H9 (cell line): ENCODE measurements around the gene PTPN7. TPM values are rescaled to one million over a fixed set of nuclear protein-coding genes. Genes with fewer than 3 reads are reported as not detected.

Experiments used
- DNase-seq: peaks from one replicate; pipeline ENCODE4 v3.0.0-alpha.2; 2017
- H2AFZ ChIP-seq: one replicate; pipeline ENCODE4 v1.6.1; 2013; ENCODE audit warnings: mild to moderate bottlenecking, low read length, control low read depth, moderate library complexity
- H2AK5ac ChIP-seq: 2 replicates; pipeline ENCODE4 v1.6.1; 2013; ENCODE audit warnings: low read length, control low read depth, mixed read lengths; ENCODE audit not compliant: insufficient read length
- H2BK120ac ChIP-seq: one replicate; pipeline ENCODE4 v1.6.1; 2013; ENCODE audit warnings: low read depth, mild to moderate bottlenecking, low read length, control low read depth, inconsistent platforms; ENCODE audit not compliant: poor library complexity, severe bottlenecking
- H2BK12ac ChIP-seq: 2 replicates; pipeline ENCODE4 v1.6.1; 2013; ENCODE audit warnings: low read length, control low read depth, mixed read lengths, low read depth; ENCODE audit not compliant: insufficient read length
- H2BK15ac ChIP-seq: 2 replicates; pipeline ENCODE4 v1.6.1; 2013; ENCODE audit warnings: low read depth, low read length, control low read depth
- H2BK20ac ChIP-seq: one replicate; pipeline ENCODE4 v1.6.1; 2013; ENCODE audit warnings: low read depth, mild to moderate bottlenecking, low read length, control low read depth, inconsistent platforms; ENCODE audit not compliant: poor library complexity, severe bottlenecking
- H2BK5ac ChIP-seq: 2 replicates; pipeline ENCODE4 v1.6.1; 2013; ENCODE audit warnings: low read length, control low read depth, mixed read lengths; ENCODE audit not compliant: insufficient read length
- H3K14ac ChIP-seq: 2 replicates; pipeline ENCODE4 v1.6.1; 2013; ENCODE audit warnings: low read length, control low read depth; ENCODE audit not compliant: insufficient read depth
- H3K18ac ChIP-seq: 2 replicates; pipeline ENCODE4 v1.6.1; 2013; ENCODE audit warnings: low read depth, mild to moderate bottlenecking, mixed read lengths, low read length, control low read depth; ENCODE audit not compliant: insufficient read length
- H3K23ac ChIP-seq: 2 replicates; pipeline ENCODE4 v1.6.1; 2013; ENCODE audit warnings: low read length, control low read depth, mixed read lengths, low read depth; ENCODE audit not compliant: insufficient read length
- H3K23me2 ChIP-seq: 2 replicates; pipeline ENCODE4 v1.6.1; 2013; ENCODE audit warnings: low read depth, mild to moderate bottlenecking, mixed read lengths, low read length, control low read depth; ENCODE audit not compliant: insufficient read length, poor library complexity, severe bottlenecking
- H3K27ac ChIP-seq: 2 replicates; pipeline ENCODE4 v1.5.1; 2013; ENCODE audit warnings: low read length, control low read depth, mixed read lengths, low read depth; ENCODE audit not compliant: insufficient read length
- H3K27me3 ChIP-seq: 2 replicates; pipeline ENCODE4 v1.6.1; 2013; ENCODE audit warnings: low read length, control low read depth, inconsistent platforms; ENCODE audit not compliant: insufficient read depth
- H3K4ac ChIP-seq: 2 replicates; pipeline ENCODE4 v1.6.1; 2013; ENCODE audit warnings: low read depth, mild to moderate bottlenecking, control low read depth, inconsistent platforms, low read length, moderate library complexity
- H3K4me1 ChIP-seq: 2 replicates; pipeline ENCODE4 v1.6.1; 2013; ENCODE audit warnings: low read length, control low read depth, inconsistent platforms; ENCODE audit not compliant: insufficient read depth
- H3K4me2 ChIP-seq: 2 replicates; pipeline ENCODE4 v1.6.1; 2013; ENCODE audit warnings: low read length, control low read depth, mixed read lengths; ENCODE audit not compliant: insufficient read length, insufficient read depth
- H3K56ac ChIP-seq: 2 replicates; pipeline ENCODE4 v1.6.1; 2013; ENCODE audit warnings: low read depth, mild to moderate bottlenecking, mixed read lengths, low read length, control low read depth; ENCODE audit not compliant: insufficient read length
- H3K79me1 ChIP-seq: 2 replicates; pipeline ENCODE4 v1.6.1; 2013; ENCODE audit warnings: low read depth, mild to moderate bottlenecking, moderate library complexity, low read length, control low read depth, inconsistent platforms; ENCODE audit not compliant: insufficient read depth, poor library complexity, severe bottlenecking
- H3K79me2 ChIP-seq: 2 replicates; pipeline ENCODE4 v1.6.1; 2013; ENCODE audit warnings: low read length, control low read depth, inconsistent platforms; ENCODE audit not compliant: insufficient read depth
- H3K9ac ChIP-seq: 2 replicates; pipeline ENCODE4 v1.6.1; 2013; ENCODE audit warnings: low read length, control low read depth, mixed read lengths; ENCODE audit not compliant: insufficient read length; ENCODE audit errors: extremely low read depth
- H3K9me3 ChIP-seq: one replicate; pipeline ENCODE4 v1.6.1; 2013; ENCODE audit warnings: low read depth, low read length, inconsistent platforms; ENCODE audit not compliant: control insufficient read depth
- H3T11ph ChIP-seq: one replicate; pipeline ENCODE4 v1.6.1; 2013; ENCODE audit warnings: mild to moderate bottlenecking, low read length, control low read depth, inconsistent platforms
- H4K20me1 ChIP-seq: one replicate; pipeline ENCODE4 v1.6.1; 2013; ENCODE audit not compliant: control insufficient read depth, insufficient read length, insufficient read depth
- H4K5ac ChIP-seq: 2 replicates; pipeline ENCODE4 v1.6.1; 2013; ENCODE audit warnings: low read depth, mild to moderate bottlenecking, mixed read lengths, low read length, control low read depth; ENCODE audit not compliant: insufficient read length
- H4K8ac ChIP-seq: replicated peaks from 2 replicates; pipeline ENCODE4 v1.6.1; 2013; ENCODE audit warnings: low read length, control low read depth, mixed read lengths, low read depth; ENCODE audit not compliant: insufficient read length
- H4K91ac ChIP-seq: 2 replicates; pipeline ENCODE4 v1.6.1; 2013; ENCODE audit warnings: low read depth, mild to moderate bottlenecking, moderate library complexity, mixed read lengths, low read length, control low read depth; ENCODE audit not compliant: insufficient read length
- H3K27ac Mint-ChIP-seq, 3 experiments: 2 replicates in 2 of 3; 3 replicates in 1 of 3; pipeline ENCODE4 v1.8.0; 2020 to 2021; ENCODE audit warnings: mixed read lengths in 3 of 3, mild to moderate bottlenecking in 1 of 3, moderate library complexity in 1 of 3
- H3K27me3 Mint-ChIP-seq: 2 replicates; pipeline ENCODE4 v1.8.0; 2021; ENCODE audit warnings: low read depth, mild to moderate bottlenecking, moderate library complexity, mixed read lengths
- H3K36me3 Mint-ChIP-seq, 3 experiments: 2 replicates in 2 of 3; 3 replicates in 1 of 3; pipeline ENCODE4 v1.8.0; 2020 to 2021; ENCODE audit warnings: low read depth in 3 of 3, mixed read lengths in 3 of 3; ENCODE audit not compliant: insufficient read depth in 1 of 3
- H3K4me1 Mint-ChIP-seq, 2 experiments: 2 replicates each; pipeline ENCODE4 v1.8.0; 2020; ENCODE audit warnings: mixed read lengths in 2 of 2
- H3K4me3 Mint-ChIP-seq, 2 experiments: 2 replicates in 1 of 2; 3 replicates in 1 of 2; pipeline ENCODE4 v1.8.0; 2020 to 2021; ENCODE audit warnings: mild to moderate bottlenecking in 2 of 2, mixed read lengths in 2 of 2, moderate library complexity in 1 of 2
- H3K9me3 Mint-ChIP-seq, 2 experiments: 2 replicates in 1 of 2; 3 replicates in 1 of 2; pipeline ENCODE4 v1.8.0; 2020; ENCODE audit warnings: mild to moderate bottlenecking in 2 of 2, mixed read lengths in 2 of 2, moderate library complexity in 1 of 2
- WGBS: extraction: QIAGEN DNeasy Blood & Tissue Kit; methylation state at CpG from one replicate; pipeline ENCODE4 v1.1.7; 2013; ENCODE audit warnings: missing lambda C conversion rate, low lambda C conversion rate, mixed read lengths; ENCODE audit not compliant: insufficient read length; ENCODE audit errors: extremely low coverage; 5-methylcytosine and 5-hydroxymethylcytosine counted together
- total RNA-seq: library from RNA; stranded (reverse); gene quantifications from 2 replicates; pipeline ENCODE4 v1.2.1, GENCODE V29; 2021
- TF ChIP-seq, protein P1 (sequence below): fragments of 200-600 bp; sonication (generic); conservative IDR thresholded peaks from 3 replicates; pipeline ENCODE4 v1.8.0; 2021; ENCODE audit warnings: antibody characterized with exemption, mild to moderate bottlenecking

The PTPN7 gene
- total RNA-seq, 1 experiment from 2014 or later = 0.72 TPM

GRCh38 chr1:202162047-202162417 lies 1.6 kb upstream of the PTPN7 start:
- H2BK120ac ChIP-seq = no peak overlapping the region
- H3K4ac ChIP-seq = no peak overlapping the region
- H3K27ac ChIP-seq = no peak overlapping the region
- no peak overlapping the region for H3K4me2 ChIP-seq
- no peak overlapping the region for H4K91ac ChIP-seq
- peaks cover 34 to 62% of the 10 kb centered on the region in 2 experiments for H3K4me1 Mint-ChIP-seq
- no peaks in the 10 kb centered on the region; the same call in 1 of the 2 replicates for H3K27me3 Mint-ChIP-seq
- H3K27ac Mint-ChIP-seq = no peak overlapping the region
- no peak overlapping the region for H3K56ac ChIP-seq
- no peaks in the 10 kb centered on the region for H3K9me3 ChIP-seq
- H4K5ac ChIP-seq = no peak overlapping the region
- no peaks in the 10 kb centered on the region for H4K20me1 ChIP-seq
- no peak overlapping the region for H2BK20ac ChIP-seq
- no peak overlapping the region for H3T11ph ChIP-seq
- H3K9ac ChIP-seq = no peak overlapping the region
- no peak for DNase-seq
- no peaks in the 10 kb centered on the region for H3K27me3 ChIP-seq
- WGBS = no CpG with 5 or more reads among the region's 4 CpGs
- H3K14ac ChIP-seq = no peak overlapping the region
- no peak overlapping the region for H2BK15ac ChIP-seq
- peaks cover 8% of the 10 kb centered on the region; the same call in 1 of the 2 replicates for H3K4me1 ChIP-seq
- TF ChIP-seq, protein P1, sequence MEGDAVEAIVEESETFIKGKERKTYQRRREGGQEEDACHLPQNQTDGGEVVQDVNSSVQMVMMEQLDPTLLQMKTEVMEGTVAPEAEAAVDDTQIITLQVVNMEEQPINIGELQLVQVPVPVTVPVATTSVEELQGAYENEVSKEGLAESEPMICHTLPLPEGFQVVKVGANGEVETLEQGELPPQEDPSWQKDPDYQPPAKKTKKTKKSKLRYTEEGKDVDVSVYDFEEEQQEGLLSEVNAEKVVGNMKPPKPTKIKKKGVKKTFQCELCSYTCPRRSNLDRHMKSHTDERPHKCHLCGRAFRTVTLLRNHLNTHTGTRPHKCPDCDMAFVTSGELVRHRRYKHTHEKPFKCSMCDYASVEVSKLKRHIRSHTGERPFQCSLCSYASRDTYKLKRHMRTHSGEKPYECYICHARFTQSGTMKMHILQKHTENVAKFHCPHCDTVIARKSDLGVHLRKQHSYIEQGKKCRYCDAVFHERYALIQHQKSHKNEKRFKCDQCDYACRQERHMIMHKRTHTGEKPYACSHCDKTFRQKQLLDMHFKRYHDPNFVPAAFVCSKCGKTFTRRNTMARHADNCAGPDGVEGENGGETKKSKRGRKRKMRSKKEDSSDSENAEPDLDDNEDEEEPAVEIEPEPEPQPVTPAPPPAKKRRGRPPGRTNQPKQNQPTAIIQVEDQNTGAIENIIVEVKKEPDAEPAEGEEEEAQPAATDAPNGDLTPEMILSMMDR = no peak
- no peak overlapping the region for H2AFZ ChIP-seq
- no peak overlapping the region for H3K4me3 Mint-ChIP-seq
- no peak overlapping the region for H3K23ac ChIP-seq
- no peak overlapping the region for H2BK5ac ChIP-seq
- no peaks in the 10 kb centered on the region for H3K79me1 ChIP-seq
- no peaks in the 10 kb centered on the region for H3K79me2 ChIP-seq
- H2AK5ac ChIP-seq = no peak overlapping the region
- H2BK12ac ChIP-seq = no peak overlapping the region
- H3K18ac ChIP-seq = no peak overlapping the region
- no peak overlapping the region for H4K8ac ChIP-seq
- H3K36me3 Mint-ChIP-seq = no peaks in the 10 kb centered on the region; a peak in 1 of 7 replicates
- H3K23me2 ChIP-seq = no peaks in the 10 kb centered on the region
- H3K9me3 Mint-ChIP-seq = no peaks in the 10 kb centered on the region
